ENCODE data around the gene PNKD. TPM values are rescaled to one million over a fixed set of nuclear protein-coding genes. Genes with fewer than 3 reads are reported as not detected.

The PNKD gene
- polyA plus RNA-seq, 6 donors from 2014 or later = 99.4 to 143 (median 127) TPM

DNA sequence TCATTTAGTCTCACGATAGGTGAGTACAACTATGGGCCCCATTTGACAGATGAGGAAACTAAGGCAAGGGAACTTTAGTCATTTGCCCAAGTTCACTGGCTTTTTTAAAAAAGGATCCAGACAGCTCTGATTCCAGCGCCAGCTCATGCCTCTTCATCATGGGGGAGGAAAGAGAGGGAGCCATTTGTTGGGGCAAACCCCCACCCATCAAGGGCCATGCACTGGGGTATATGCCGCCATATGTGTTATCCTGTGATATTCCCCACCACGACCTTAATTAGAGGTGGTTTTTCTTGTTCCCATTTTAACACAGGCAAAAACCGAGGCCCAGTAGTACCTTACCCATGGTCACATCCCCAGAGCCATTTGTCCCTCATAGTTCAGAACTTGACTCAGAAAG lies 10.2 kb upstream of the PNKD start:
- Mint-ChIP-seq H3K27ac (peak overlapping the region in 4 of 6 donors; percentile 74 to 95 (median 84)), H3K27me3 (no peaks in the 10 kb centered on the region), H3K4me1 (peaks cover 40 to 69% (median 62%) of the 10 kb centered on the region in 3 donors), H3K9me3 (no peaks in the 10 kb centered on the region), H3K4me3 (peak overlapping the region in 4 of 8 donors; percentile 42 to 87 (median 58)), H3K36me3 (no peaks in the 10 kb centered on the region)
- ATAC-seq (ENCODE audit: low read depth in 2 of 2) (no peak), DNase-seq (no peak)

DNA sequence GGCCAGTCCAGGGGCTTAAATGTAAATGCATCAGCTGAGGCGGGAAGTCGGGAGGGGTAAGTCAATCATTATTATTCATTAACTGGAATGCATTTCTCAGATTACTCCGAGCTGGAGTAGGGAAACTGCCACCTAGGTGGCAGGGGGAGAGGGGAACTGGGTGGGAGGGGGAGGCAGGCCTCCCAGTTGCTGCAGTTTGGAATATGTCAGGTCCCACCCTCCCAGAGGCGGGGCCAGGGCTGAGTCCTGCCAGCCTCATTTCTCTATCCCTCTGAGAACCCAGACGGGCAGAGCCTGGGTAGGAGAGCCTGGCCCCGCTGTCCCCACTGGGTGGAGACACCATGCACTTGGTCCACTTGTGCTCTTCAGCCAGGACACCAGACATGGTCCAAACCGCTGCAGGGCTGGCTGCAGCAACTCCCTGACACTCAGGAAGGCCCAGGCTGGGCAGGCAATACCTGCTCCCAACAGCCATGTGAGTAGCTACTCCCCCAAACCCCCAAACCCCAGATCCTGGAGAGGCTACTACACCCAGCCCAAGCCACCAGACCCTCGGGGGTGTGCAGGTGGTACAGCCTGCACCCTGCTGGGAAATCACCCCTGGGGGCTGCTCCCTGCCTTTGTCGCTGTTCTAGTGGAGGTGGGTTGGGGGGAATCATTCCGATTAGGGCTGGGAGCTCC lies 9.4 kb upstream of the PNKD start, which contains the start of gene GPBAR1:
Gene GPBAR1, plus strand, starts transcription at position 274 of the 681 bp plus-strand sequence. CDS start 1,710 bp downstream, outside the sequence.
- Mint-ChIP-seq H3K4me3 (peak within 1 kb of the TSS in 7 of 8 donors; percentile 17 to 88 (median 68)), H3K27me3 (no peaks in the 10 kb centered on the region), H3K36me3 (peaks cover 0 to 3% of the 10 kb centered on the region in 2 donors), H3K27ac (peak within 1 kb of the TSS in 5 of 6 donors; percentile 69 to 95 (median 89)), H3K4me1 (peaks cover 41 to 71% (median 62%) of the 10 kb centered on the region in 3 donors), H3K9me3 (no peaks in the 10 kb centered on the region)
- ATAC-seq (ENCODE audit: low read depth in 2 of 2) (no peak), DNase-seq (no peak)

DNA sequence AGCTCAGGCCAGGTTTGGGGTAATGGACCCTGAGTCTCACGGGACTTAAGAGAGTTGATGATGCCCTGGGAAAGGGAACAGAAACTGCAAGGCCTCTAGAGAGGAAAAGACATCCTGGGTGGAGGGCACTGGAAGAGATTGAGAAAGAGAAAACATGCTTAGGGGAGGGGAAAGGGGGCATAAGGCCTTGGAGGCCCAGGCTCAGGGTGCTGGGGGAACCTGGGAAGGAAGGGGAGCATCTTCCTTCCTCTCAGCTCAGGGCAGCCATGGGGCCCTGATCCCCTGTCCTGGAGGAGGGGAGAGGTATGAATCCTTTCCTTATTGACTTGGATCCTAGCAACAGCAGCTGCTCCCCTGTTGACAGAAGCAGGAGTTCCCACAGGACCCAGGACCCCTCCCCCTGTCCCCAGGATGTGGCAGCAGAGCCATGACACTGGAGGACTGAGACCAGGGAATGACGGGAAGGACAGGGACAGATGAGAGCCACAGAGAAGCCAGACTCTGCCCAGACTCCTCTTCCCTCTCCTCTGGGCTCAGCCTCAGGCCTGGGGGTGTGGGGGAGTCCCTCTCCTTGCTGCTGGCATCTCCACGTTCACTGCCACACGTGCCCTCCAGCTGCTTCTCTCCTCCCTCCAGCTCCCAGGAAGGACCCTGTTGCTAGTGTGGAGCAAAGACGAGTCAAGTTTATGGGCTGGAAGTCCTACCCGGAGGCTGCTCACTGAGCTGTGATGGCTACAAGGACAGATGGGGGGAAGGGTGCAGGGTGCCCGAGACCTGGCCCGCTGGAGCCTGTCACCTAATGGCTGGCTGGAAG lies 8.7 kb upstream of the PNKD start:
- H3K9me3 Mint-ChIP-seq = no peaks in the 10 kb centered on the region
- peaks cover 0 to 8% of the 10 kb centered on the region in 2 donors for H3K36me3 Mint-ChIP-seq
- H3K4me3 Mint-ChIP-seq = peak overlapping the region in 6 of 8 donors; percentile 2 to 88 (median 51)
- no peaks in the 10 kb centered on the region for H3K27me3 Mint-ChIP-seq
- no peak for ATAC-seq (ENCODE audit: low read depth in 2 of 2)
- peak; percentile 24 for DNase-seq
- peaks cover 45 to 64% (median 64%) of the 10 kb centered on the region in 3 donors for H3K4me1 Mint-ChIP-seq
- peak overlapping the region in 5 of 6 donors; percentile 69 to 93 (median 89) for H3K27ac Mint-ChIP-seq

DNA sequence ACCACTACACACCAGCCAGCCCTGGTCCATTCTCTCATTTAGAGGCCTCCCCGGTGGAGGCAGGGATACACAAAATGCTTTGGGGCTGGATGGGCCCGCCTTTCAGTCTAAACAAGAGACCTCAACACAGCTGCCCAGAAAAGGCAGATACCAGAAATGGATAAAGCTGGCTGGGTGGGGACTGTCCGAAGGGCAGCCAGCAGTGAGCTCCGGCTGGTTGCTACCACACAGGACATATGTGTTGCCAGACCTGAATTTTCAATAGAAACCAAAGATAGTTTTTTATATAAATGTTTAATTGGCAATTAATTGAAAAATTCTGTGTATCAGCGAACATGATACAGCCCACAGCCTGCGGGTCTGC lies 8.1 kb upstream of the PNKD start:
- DNase-seq = no peak
- Mint-ChIP-seq H3K4me1 (peaks cover 51 to 64% (median 64%) of the 10 kb centered on the region in 3 donors), H3K4me3 (peak overlapping the region in 1 of 8 donors; percentile 18), H3K9me3 (no peaks in the 10 kb centered on the region), H3K27ac (peak overlapping the region in 1 of 6 donors; percentile 60), H3K36me3 (peaks cover 2 to 8% of the 10 kb centered on the region in 2 donors), H3K27me3 (no peaks in the 10 kb centered on the region)
- no peak for ATAC-seq (ENCODE audit: low read depth in 2 of 2)

DNA sequence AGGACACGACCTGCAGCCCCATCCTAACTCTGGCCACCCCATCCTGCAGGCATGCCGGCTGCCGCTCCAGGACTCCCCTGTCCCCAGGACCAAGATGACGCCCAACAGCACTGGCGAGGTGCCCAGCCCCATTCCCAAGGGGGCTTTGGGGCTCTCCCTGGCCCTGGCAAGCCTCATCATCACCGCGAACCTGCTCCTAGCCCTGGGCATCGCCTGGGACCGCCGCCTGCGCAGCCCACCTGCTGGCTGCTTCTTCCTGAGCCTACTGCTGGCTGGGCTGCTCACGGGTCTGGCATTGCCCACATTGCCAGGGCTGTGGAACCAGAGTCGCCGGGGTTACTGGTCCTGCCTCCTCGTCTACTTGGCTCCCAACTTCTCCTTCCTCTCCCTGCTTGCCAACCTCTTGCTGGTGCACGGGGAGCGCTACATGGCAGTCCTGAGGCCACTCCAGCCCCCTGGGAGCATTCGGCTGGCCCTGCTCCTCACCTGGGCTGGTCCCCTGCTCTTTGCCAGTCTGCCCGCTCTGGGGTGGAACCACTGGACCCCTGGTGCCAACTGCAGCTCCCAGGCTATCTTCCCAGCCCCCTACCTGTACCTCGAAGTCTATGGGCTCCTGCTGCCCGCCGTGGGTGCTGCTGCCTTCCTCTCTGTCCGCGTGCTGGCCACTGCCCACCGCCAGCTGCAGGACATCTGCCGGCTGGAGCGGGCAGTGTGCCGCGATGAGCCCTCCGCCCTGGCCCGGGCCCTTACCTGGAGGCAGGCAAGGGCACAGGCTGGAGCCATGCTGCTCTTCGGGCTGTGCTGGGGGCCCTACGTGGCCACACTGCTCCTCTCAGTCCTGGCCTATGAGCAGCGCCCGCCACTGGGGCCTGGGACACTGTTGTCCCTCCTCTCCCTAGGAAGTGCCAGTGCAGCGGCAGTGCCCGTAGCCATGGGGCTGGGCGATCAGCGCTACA lies 7.4 kb upstream of the PNKD start:
- peaks cover 6 to 8% of the 10 kb centered on the region in 2 donors for H3K36me3 Mint-ChIP-seq
- DNase-seq = no peak
- peak overlapping the region in 1 of 6 donors; percentile 74 for H3K27ac Mint-ChIP-seq
- H3K4me3 Mint-ChIP-seq = peak overlapping the region in 1 of 8 donors; percentile 32
- no peaks in the 10 kb centered on the region for H3K27me3 Mint-ChIP-seq
- H3K9me3 Mint-ChIP-seq = no peaks in the 10 kb centered on the region
- H3K4me1 Mint-ChIP-seq = peaks cover 50 to 63% (median 62%) of the 10 kb centered on the region in 3 donors
- no peak for ATAC-seq (ENCODE audit: low read depth in 2 of 2)

DNA sequence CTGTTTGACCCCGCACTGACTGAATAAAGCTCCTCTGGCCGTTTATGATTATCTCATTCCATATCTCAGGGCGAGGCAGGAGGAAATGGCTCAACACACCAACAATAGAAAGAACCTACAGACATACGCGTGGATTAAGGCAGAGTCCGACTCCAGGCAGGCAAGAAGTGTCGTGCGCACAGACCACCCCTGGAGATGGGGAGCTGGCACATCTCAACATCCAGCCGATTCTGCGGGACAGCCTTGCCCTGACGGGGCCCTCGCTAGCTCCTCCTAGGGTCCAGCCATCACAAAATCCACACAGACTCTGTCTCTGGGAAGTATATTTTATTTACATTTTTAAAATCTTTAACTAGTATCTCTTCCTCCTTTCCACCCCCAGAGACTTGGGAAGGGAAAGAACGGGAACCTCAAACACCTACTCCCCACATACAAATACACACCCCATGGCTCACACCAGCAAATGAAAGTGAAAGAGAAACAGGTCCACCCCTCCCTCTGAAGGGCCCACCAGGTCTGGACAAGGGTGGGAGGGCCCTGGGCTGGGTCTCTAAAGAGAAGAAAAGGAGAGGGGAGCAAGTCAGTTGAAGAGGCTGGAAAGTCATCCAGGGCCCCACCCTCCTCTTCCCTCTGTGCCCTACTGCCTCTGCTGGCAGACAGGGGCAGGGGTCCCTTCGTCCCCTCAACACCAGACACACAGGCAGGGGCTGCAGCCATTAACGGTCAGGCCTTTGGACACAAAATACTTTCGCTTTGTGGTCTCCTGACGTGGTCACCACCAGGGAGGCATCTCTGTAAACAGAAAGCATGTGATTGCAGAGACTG lies 6.3 kb upstream of the PNKD start:
- Mint-ChIP-seq H3K4me1 (peaks cover 45 to 61% (median 59%) of the 10 kb centered on the region in 3 donors), H3K4me3 (peak overlapping the region in 2 of 8 donors; percentile 15 to 52), H3K36me3 (peaks cover 6 to 8% of the 10 kb centered on the region in 2 donors), H3K27ac (peak overlapping the region; percentile 13 to 80 (median 68)), H3K27me3 (no peaks in the 10 kb centered on the region), H3K9me3 (no peaks in the 10 kb centered on the region)
- peak in 1 of 2 donors; percentile 36 for ATAC-seq (ENCODE audit: low read depth in 2 of 2)
- DNase-seq = no peak

DNA sequence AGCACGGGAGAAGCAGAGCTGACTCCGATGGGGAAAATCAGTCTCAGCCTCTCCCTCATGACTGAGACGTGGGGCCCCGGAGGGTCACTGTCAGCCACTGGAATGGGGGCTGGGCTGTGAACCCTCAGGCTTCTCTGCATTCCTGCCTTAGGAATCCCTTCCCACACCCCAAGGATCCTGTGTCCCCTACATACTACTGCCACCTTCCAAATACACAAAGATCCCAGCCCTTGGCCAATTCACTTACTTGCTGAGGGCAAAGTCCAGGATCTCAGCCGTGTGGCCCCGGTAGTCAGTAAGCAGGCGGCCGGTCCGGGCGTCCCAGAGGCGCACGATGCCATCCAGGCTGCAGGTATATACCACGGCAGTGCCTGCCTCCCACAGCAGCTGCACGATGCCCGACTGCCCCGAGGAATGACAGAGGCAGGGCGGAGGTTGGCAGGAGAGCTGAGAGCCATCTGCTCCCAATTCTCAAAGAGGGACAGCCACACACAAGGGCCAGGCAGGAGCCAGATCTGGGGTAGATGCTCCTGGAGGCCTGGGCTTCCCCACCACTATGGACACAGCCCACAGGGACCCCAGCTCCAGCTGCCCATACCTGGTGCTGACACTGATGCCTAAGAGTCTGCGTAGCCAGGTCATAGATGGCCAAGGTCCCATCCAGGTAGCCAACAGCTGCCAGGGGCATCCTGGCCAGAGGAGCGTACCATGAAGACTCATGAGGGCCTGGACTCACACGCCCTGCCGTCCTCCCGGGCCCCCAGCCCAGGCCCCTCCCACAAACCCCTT lies 5.4 kb upstream of the PNKD start:
- Mint-ChIP-seq H3K4me3 (peak overlapping the region in 1 of 8 donors; percentile 66), H3K27me3 (no peaks in the 10 kb centered on the region), H3K36me3 (peaks cover 6 to 8% of the 10 kb centered on the region in 2 donors), H3K4me1 (peaks cover 44 to 61% (median 58%) of the 10 kb centered on the region in 3 donors), H3K9me3 (no peaks in the 10 kb centered on the region), H3K27ac (peak overlapping the region in 2 of 6 donors; percentile 20 to 59)
- ATAC-seq (ENCODE audit: low read depth in 2 of 2) = no peak
- DNase-seq = no peak

DNA sequence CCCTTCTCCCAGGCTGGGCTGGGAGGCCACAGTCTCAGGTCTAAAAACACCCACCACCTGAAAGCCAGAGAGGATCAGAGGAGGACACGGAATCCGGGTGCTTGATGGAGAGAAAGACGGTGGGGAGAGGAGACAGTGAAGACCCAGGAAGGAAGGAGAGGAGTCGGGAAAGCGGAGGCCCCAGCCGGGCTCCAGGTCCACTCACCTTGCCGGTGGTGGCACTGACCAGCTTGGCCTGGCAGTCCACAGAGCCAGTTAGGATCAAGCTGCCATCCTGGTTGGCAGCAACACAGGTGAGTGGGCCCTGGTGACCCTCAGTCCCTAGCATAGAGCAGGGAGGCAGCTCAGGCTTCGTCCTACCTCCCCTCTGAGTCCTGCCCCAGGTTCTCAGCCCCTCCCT lies 4.7 kb upstream of the PNKD start:
- no peaks in the 10 kb centered on the region for H3K9me3 Mint-ChIP-seq
- peaks cover 6 to 8% of the 10 kb centered on the region in 2 donors for H3K36me3 Mint-ChIP-seq
- peaks cover 49 to 63% (median 59%) of the 10 kb centered on the region in 3 donors for H3K4me1 Mint-ChIP-seq
- peak overlapping the region in 1 of 6 donors; percentile 47 for H3K27ac Mint-ChIP-seq
- DNase-seq = no peak
- H3K4me3 Mint-ChIP-seq = peak overlapping the region in 2 of 8 donors; percentile 56 to 66
- no peaks in the 10 kb centered on the region for H3K27me3 Mint-ChIP-seq
- no peak for ATAC-seq (ENCODE audit: low read depth in 2 of 2)

DNA sequence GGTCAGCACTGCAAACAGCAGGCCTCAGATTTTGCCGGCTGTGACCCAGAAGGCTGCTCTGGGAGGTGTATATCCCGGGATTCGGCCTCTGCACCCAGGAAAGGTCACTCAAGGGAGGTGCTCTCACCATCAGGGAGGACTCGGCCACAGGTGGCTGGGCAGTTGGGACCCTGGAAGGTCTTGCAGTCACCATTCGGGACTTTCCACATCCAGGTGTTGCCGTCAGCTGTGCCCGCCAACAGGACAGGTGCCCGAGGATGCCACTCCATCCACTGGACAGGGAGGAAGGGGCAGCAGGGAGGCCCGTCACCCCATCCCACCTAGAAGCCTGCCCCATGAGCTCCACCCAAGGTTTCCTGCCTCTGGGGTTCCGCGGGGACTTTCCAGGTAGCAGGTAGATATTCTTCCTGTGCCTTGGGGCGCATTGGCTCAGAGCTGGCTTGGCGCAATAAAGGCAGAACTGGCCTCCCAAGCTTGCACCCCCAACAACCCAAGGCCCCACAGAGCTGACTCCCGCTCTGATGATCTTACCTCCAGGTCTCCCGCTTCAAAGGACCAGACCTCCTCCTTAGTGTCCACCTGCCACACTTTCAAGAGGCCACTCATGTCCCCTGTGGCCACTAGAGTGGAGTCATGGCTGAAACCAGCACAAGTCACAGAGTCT lies 3.9 kb upstream of the PNKD start:
- H3K4me1 Mint-ChIP-seq = peaks cover 51 to 66% (median 61%) of the 10 kb centered on the region in 3 donors
- ATAC-seq (ENCODE audit: low read depth in 2 of 2) (no peak), DNase-seq (no peak)
- no peak overlapping the region for H3K27ac Mint-ChIP-seq
- H3K4me3 Mint-ChIP-seq = peak overlapping the region in 2 of 8 donors; percentile 33 to 66
- H3K9me3 Mint-ChIP-seq = no peaks in the 10 kb centered on the region
- H3K36me3 Mint-ChIP-seq = peaks cover 6 to 8% of the 10 kb centered on the region in 2 donors
- no peaks in the 10 kb centered on the region for H3K27me3 Mint-ChIP-seq

DNA sequence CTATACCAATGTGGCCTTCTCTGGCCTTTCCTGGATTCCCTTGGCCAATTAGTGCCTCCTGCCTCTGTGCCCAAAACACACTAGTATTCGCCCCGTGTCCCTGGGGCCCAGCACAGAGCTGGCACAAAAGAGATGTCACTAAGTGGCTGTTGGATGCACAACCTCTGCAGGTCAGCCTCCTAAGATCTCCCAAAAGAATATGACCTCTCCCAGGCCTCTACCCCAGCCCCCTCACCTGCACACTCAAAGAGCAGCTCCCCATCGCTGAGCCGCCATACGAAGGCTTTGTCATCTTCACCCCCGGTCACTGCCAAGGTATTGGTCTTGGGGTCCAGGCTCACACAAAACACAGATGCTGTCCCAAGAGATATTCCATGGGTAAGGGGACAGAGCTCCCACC lies 3.1 kb upstream of the PNKD start:
- Mint-ChIP-seq H3K27me3 (no peaks in the 10 kb centered on the region), H3K36me3 (peaks cover 6 to 8% of the 10 kb centered on the region in 2 donors), H3K4me1 (peaks cover 54 to 68% (median 61%) of the 10 kb centered on the region in 3 donors), H3K27ac (peak overlapping the region in 3 of 6 donors; percentile 18 to 50 (median 33)), H3K9me3 (no peaks in the 10 kb centered on the region), H3K4me3 (peak overlapping the region in 5 of 8 donors; percentile 7 to 99 (median 50))
- ATAC-seq (ENCODE audit: low read depth in 2 of 2) = no peak
- DNase-seq = no peak

Data from naive B cell (primary cell).